DND-41 (cell line): ENCODE measurements around the gene SATB1.
"Not testable (repeated sequence)": the region's sequence is repeated elsewhere in the genome, so short reads cannot be mapped to it uniquely, and the experiment has no call there.

ENCODE experiments used
- ATAC-seq: fragments of 200-7000 bp; cut with Tn5 transposase; 3 replicates; pipeline ENCODE4 v1.9.1; 2021; ENCODE audit warnings: low read depth; ENCODE audit not compliant: insufficient read depth
- DNase-seq: peaks from one replicate; pipeline ENCODE4 v3.0.0-alpha.2; 2020
- H2AFZ ChIP-seq: 2 replicates; pipeline ENCODE4 v1.6.0; 2012; ENCODE audit warnings: low read depth, low read length
- H3K27ac ChIP-seq: 2 replicates; pipeline ENCODE4 v1.5.1; 2012; ENCODE audit warnings: low read length, inconsistent platforms
- H3K27me3 ChIP-seq: fragments of 200-600 bp; sonication (generic); 2 replicates; pipeline ENCODE4 v1.6.0; 2012; ENCODE audit warnings: low read length, mild to moderate bottlenecking, inconsistent platforms; ENCODE audit not compliant: insufficient read depth, poor library complexity
- H3K36me3 ChIP-seq: 2 replicates; pipeline ENCODE4 v1.5.1; 2012; ENCODE audit warnings: low read length, inconsistent platforms; ENCODE audit not compliant: insufficient read depth
- H3K4me1 ChIP-seq: 2 replicates; pipeline ENCODE4 v1.5.1; 2012; ENCODE audit warnings: mild to moderate bottlenecking, low read length; ENCODE audit not compliant: insufficient read depth
- H3K4me2 ChIP-seq: 2 replicates; pipeline ENCODE4 v1.6.0; 2012; ENCODE audit warnings: mild to moderate bottlenecking, moderate library complexity, low read length, inconsistent platforms; ENCODE audit not compliant: insufficient read depth
- H3K4me3 ChIP-seq, 2 experiments: fragments of 200-600 bp in 1 of 2; shearing (Covaris generic) in 1 of 2; 2 replicates each; pipeline ENCODE4 v1.5.1; 2012 to 2016; ENCODE audit warnings: inconsistent platforms in 2 of 2, low read length in 2 of 2, mild to moderate bottlenecking in 2 of 2, low read depth in 1 of 2, moderate library complexity in 1 of 2
- H3K79me2 ChIP-seq: 2 replicates; pipeline ENCODE4 v1.6.0; 2012; ENCODE audit warnings: low read length, inconsistent platforms; ENCODE audit not compliant: insufficient read depth
- H3K9ac ChIP-seq: 2 replicates; pipeline ENCODE4 v1.6.0; 2012; ENCODE audit warnings: low read depth, mild to moderate bottlenecking, inconsistent platforms, low read length, moderate library complexity
- H3K9me3 ChIP-seq: 2 replicates; pipeline ENCODE4 v1.5.1; 2012; ENCODE audit warnings: low read length, moderate library complexity, mild to moderate bottlenecking, inconsistent platforms; ENCODE audit not compliant: insufficient read depth, severe bottlenecking
- H4K20me1 ChIP-seq: 2 replicates; pipeline ENCODE4 v1.6.0; 2012; ENCODE audit warnings: low read length; ENCODE audit not compliant: insufficient read depth
- CTCF ChIP-seq: IDR thresholded peaks from 2 replicates; pipeline ENCODE4 v1.5.1; 2012; ENCODE audit warnings: borderline replicate concordance, low read length, moderate library complexity, mild to moderate bottlenecking; ENCODE audit not compliant: poor library complexity, severe bottlenecking; ENCODE audit errors: extremely low read depth
- EZH2 ChIP-seq: IDR thresholded peaks from 3 replicates; pipeline ENCODE4 v1.6.1; 2012; ENCODE audit warnings: borderline replicate concordance, low read depth, mild to moderate bottlenecking, moderate library complexity, low read length, inconsistent platforms; ENCODE audit not compliant: severe bottlenecking

Gene SATB1

GRCh38 chr3:18466136-18466535, 41.0 kb upstream of the SATB1 start:
- Histone ChIP-seq H3K9ac (no peak overlapping the region), H3K36me3 (peaks cover 19% of the 10 kb centered on the region; the same call in 1 of the 2 replicates), H2AFZ (no peak overlapping the region), H3K4me2 (no peak overlapping the region), H3K4me3 (no peak overlapping the region), H3K27me3 (no peaks in the 10 kb centered on the region), H3K4me1 (no peaks in the 10 kb centered on the region), H3K27ac (no peak overlapping the region), H3K9me3 (peaks cover 6% of the 10 kb centered on the region), H4K20me1 (no peaks in the 10 kb centered on the region), H3K79me2 (no peaks in the 10 kb centered on the region)
- no peak for TF ChIP-seq CTCF
- TF ChIP-seq EZH2: no peak
- ATAC-seq (no peak), DNase-seq (no peak)

- DNase-seq (no peak), ATAC-seq (no peak)
- no peak overlapping the region for H3K4me2 ChIP-seq
- H3K9me3 ChIP-seq: no peaks in the 10 kb centered on the region
- H2AFZ ChIP-seq: no peak overlapping the region
- peaks cover 5% of the 10 kb centered on the region for H3K4me1 ChIP-seq
- no peak overlapping the region for H3K4me3 ChIP-seq
- H4K20me1 ChIP-seq: no peaks in the 10 kb centered on the region
- 0 out of 2 replicates have a peak, but pooled peaks cover 6% of the 10 kb centered on the region for H3K36me3 ChIP-seq
- no peak overlapping the region for H3K9ac ChIP-seq
- H3K79me2 ChIP-seq: no peaks in the 10 kb centered on the region
- TF ChIP-seq EZH2 (no peak), CTCF (no peak)
- no peaks in the 10 kb centered on the region for H3K27me3 ChIP-seq
- no peak overlapping the region for H3K27ac ChIP-seq
These were observed 29.6 kb upstream of the SATB1 start for GRCh38 chr3:18454766-18455165.

- not testable (repeated sequence) for H3K4me2 ChIP-seq, H3K9me3 ChIP-seq, H2AFZ ChIP-seq, H3K27me3 ChIP-seq, H3K4me3 ChIP-seq, H4K20me1 ChIP-seq, DNase-seq, H3K27ac ChIP-seq, H3K9ac ChIP-seq, ATAC-seq
- H3K79me2 ChIP-seq: peaks cover 35% of the 10 kb centered on the region
- H3K4me1 ChIP-seq: peaks cover 26% of the 10 kb centered on the region
- peaks cover 19% of the 10 kb centered on the region for H3K36me3 ChIP-seq
These were observed 24.5 kb upstream of the SATB1 start for GRCh38 chr3:18449618-18450017.

- Histone ChIP-seq H3K79me2 (peaks cover 54% of the 10 kb centered on the region), H3K4me3 (no peak overlapping the region), H3K4me2 (0 out of 2 replicates have a peak overlapping the region, but pooled peaks have one; percentile 90), H4K20me1 (peaks cover 4% of the 10 kb centered on the region; the same call in 1 of the 2 replicates), H3K9me3 (peaks cover 9% of the 10 kb centered on the region), H3K9ac (no peak overlapping the region), H3K27me3 (no peaks in the 10 kb centered on the region), H3K27ac (no peak overlapping the region), H2AFZ (no peak overlapping the region), H3K36me3 (peaks cover 16% of the 10 kb centered on the region), H3K4me1 (peaks cover 36% of the 10 kb centered on the region)
- ATAC-seq (no peak), DNase-seq (no peak)
- TF ChIP-seq EZH2: no peak
- no peak for TF ChIP-seq CTCF
These were observed 22.6 kb upstream of the SATB1 start for GRCh38 chr3:18447720-18448119.
